ENCODE data around the gene KRTAP5-2.

The KRTAP5-2 gene

GRCh38 chr11:1565904-1566247 lies 32.2 kb downstream of the KRTAP5-2 start:
- no peak for DNase-seq

GRCh38 chr11:1565173-1565903 lies 32.8 kb downstream of the KRTAP5-2 start:
- DNase-seq = no peak

- no peak for DNase-seq
These were observed 33.4 kb downstream of the KRTAP5-2 start for GRCh38 chr11:1564535-1565172.

GRCh38 chr11:1563697-1564534 lies 34.2 kb downstream of the KRTAP5-2 start:
- DNase-seq = no peak

- no peak for DNase-seq
These were observed 34.9 kb downstream of the KRTAP5-2 start for GRCh38 chr11:1563149-1563638.

GRCh38 chr11:1562469-1563148 lies 35.5 kb downstream of the KRTAP5-2 start:
- DNase-seq = no peak

- no peak for DNase-seq
These were observed 36.1 kb downstream of the KRTAP5-2 start for GRCh38 chr11:1561955-1562354.

GRCh38 chr11:1561266-1561665 lies 36.8 kb downstream of the KRTAP5-2 start:
- no peak for DNase-seq

GRCh38 chr11:1560649-1561251 lies 37.3 kb downstream of the KRTAP5-2 start:
- DNase-seq = no peak

GRCh38 chr11:1560002-1560648 lies 38.0 kb downstream of the KRTAP5-2 start:
- DNase-seq = no peak

- no peak for DNase-seq
These were observed 38.8 kb downstream of the KRTAP5-2 start for GRCh38 chr11:1559111-1559951.

- DNase-seq = no peak
These were observed 39.4 kb downstream of the KRTAP5-2 start for GRCh38 chr11:1558775-1559110.

- DNase-seq = no peak
These were observed 40.0 kb downstream of the KRTAP5-2 start for GRCh38 chr11:1557904-1558774.

- no peak for DNase-seq
These were observed 40.8 kb downstream of the KRTAP5-2 start for GRCh38 chr11:1557051-1557884.

- no peak for DNase-seq
These were observed 41.7 kb downstream of the KRTAP5-2 start for GRCh38 chr11:1556278-1556902.

GRCh38 chr11:1555713-1556153 lies 42.4 kb downstream of the KRTAP5-2 start:
- DNase-seq = no peak

- no peak for DNase-seq
These were observed 42.9 kb downstream of the KRTAP5-2 start for GRCh38 chr11:1554981-1555712.
